HEK293 (cell line): Measurements from ENCODE around the gene TNFSF4.

Experiments used
- CTCF ChIA-PET: fragments of 350-600 bp; formaldehyde crosslinking; extraction: SDS; loops from one replicate; lab custom pipeline; 2021; ENCODE audit warnings: antibody characterized with exemption; lab: Yijun Ruan, JAX
- POLR2A ChIA-PET: fragments of 300-600 bp; formaldehyde crosslinking; extraction: SDS; loops from one replicate; lab custom pipeline; 2020; ENCODE audit warnings: antibody characterized with exemption, inconsistent platforms; lab: Yijun Ruan, JAX
- H3K27ac ChIP-seq: fragments of 200-500 bp; sonication (Bioruptor generic); 2 replicates; pipeline ENCODE4 v1.5.1; 2014; ENCODE audit warnings: low read depth, low read length, control low read depth, inconsistent platforms; ENCODE audit errors: extremely low read depth
- H3K36me3 ChIP-seq, 2 experiments: fragments of 200-500 bp in 1 of 2; sonication (Bioruptor generic) in 1 of 2; 1 replicate in 1 of 2; 2 replicates in 1 of 2; pipeline ENCODE4 v1.5.1; 2014 to 2017; ENCODE audit warnings: inconsistent platforms in 2 of 2, low read length in 2 of 2; ENCODE audit not compliant: control insufficient read depth in 2 of 2, insufficient read depth in 1 of 2
- H3K4me1 ChIP-seq: fragments of 200-500 bp; sonication (Bioruptor generic); 2 replicates; pipeline ENCODE4 v1.5.1; 2014; ENCODE audit warnings: mild to moderate bottlenecking, low read length, inconsistent platforms; ENCODE audit not compliant: control insufficient read depth, insufficient read depth
- H3K4me3 ChIP-seq: 2 replicates; pipeline ENCODE4 v1.5.1; 2011; ENCODE audit warnings: low read depth, mild to moderate bottlenecking, control low read depth, low read length, moderate library complexity
- H3K9me3 ChIP-seq: fragments of 200-500 bp; sonication (Bioruptor generic); 2 replicates; pipeline ENCODE4 v1.5.1; 2014; ENCODE audit warnings: low read depth, low read length, inconsistent platforms; ENCODE audit not compliant: control insufficient read depth, insufficient read depth
- PRDM1 ChIP-seq: fragments of 450-650 bp; formaldehyde crosslinking; IDR thresholded peaks from 2 replicates; pipeline ENCODE4; 2016; ENCODE audit warnings: missing biosample characterization, missing genetic modification characterization
- RBAK ChIP-seq: fragments of 450-650 bp; formaldehyde crosslinking; IDR thresholded peaks from 2 replicates; pipeline ENCODE4 v1.5.1; 2016; ENCODE audit warnings: missing biosample characterization, missing genetic modification characterization
- SCRT1 ChIP-seq: fragments of 450-650 bp; formaldehyde crosslinking; IDR thresholded peaks from 2 replicates; pipeline ENCODE4 v1.5.1; 2016; ENCODE audit warnings: missing biosample characterization, missing genetic modification characterization, borderline replicate concordance
- SCRT2 ChIP-seq: fragments of 450-650 bp; formaldehyde crosslinking; IDR thresholded peaks from 2 replicates; pipeline ENCODE4 v1.5.1; 2016; ENCODE audit warnings: missing biosample characterization, missing genetic modification characterization
- SETDB1 ChIP-seq: IDR thresholded peaks from one replicate; pipeline ENCODE4 v1.6.1; 2017; ENCODE audit warnings: mild to moderate bottlenecking, low read length, moderate library complexity, mixed read lengths; ENCODE audit not compliant: insufficient read length
- TCF7L2 ChIP-seq: IDR thresholded peaks from 2 replicates; pipeline ENCODE4 v1.6.1; 2011; ENCODE audit warnings: low read depth, mild to moderate bottlenecking, inconsistent platforms, low read length, moderate library complexity, borderline replicate concordance
- ZBTB26 ChIP-seq: fragments of 450-650 bp; formaldehyde crosslinking; optimal IDR thresholded peaks from 2 replicates; pipeline ENCODE3; 2016; ENCODE audit warnings: missing biosample characterization, mild to moderate bottlenecking, missing genetic modification characterization
- ZNF10 ChIP-seq: fragments of 450-650 bp; formaldehyde crosslinking; IDR thresholded peaks from 2 replicates; pipeline ENCODE4 v1.5.1; 2017; ENCODE audit warnings: missing biosample characterization, missing genetic modification characterization
- ZNF169 ChIP-seq: fragments of 450-650 bp; formaldehyde crosslinking; IDR thresholded peaks from 2 replicates; pipeline ENCODE4 v1.5.1; 2016; ENCODE audit warnings: missing biosample characterization, missing genetic modification characterization
- ZNF2 ChIP-seq: fragments of 450-650 bp; formaldehyde crosslinking; IDR thresholded peaks from 2 replicates; pipeline ENCODE4 v1.5.1; 2016; ENCODE audit warnings: missing biosample characterization, missing genetic modification characterization
- ZNF202 ChIP-seq: fragments of 450-650 bp; formaldehyde crosslinking; IDR thresholded peaks from 2 replicates; pipeline ENCODE4 v1.5.1; 2016; ENCODE audit warnings: missing biosample characterization, missing genetic modification characterization, borderline replicate concordance
- ZNF223 ChIP-seq: fragments of 450-650 bp; formaldehyde crosslinking; IDR thresholded peaks from 2 replicates; pipeline ENCODE4 v1.5.1; 2016; ENCODE audit warnings: missing biosample characterization, missing genetic modification characterization
- ZNF23 ChIP-seq: fragments of 450-650 bp; formaldehyde crosslinking; IDR thresholded peaks from 2 replicates; pipeline ENCODE4 v1.5.1; 2016; ENCODE audit warnings: missing biosample characterization, missing genetic modification characterization, borderline replicate concordance
- ZNF280D ChIP-seq: fragments of 450-650 bp; formaldehyde crosslinking; IDR thresholded peaks from 2 replicates; pipeline ENCODE4 v1.5.1; 2016; ENCODE audit warnings: missing biosample characterization, missing genetic modification characterization
- ZNF394 ChIP-seq: fragments of 450-650 bp; formaldehyde crosslinking; IDR thresholded peaks from 2 replicates; pipeline ENCODE4 v1.5.1; 2016; ENCODE audit warnings: missing biosample characterization, missing genetic modification characterization, mild to moderate bottlenecking, moderate library complexity, borderline replicate concordance
- ZNF416 ChIP-seq: fragments of 450-650 bp; formaldehyde crosslinking; IDR thresholded peaks from 2 replicates; pipeline ENCODE4 v1.5.1; 2016; ENCODE audit warnings: missing biosample characterization, missing genetic modification characterization
- ZNF473 ChIP-seq: fragments of 450-650 bp; formaldehyde crosslinking; IDR thresholded peaks from 2 replicates; pipeline ENCODE4 v1.5.1; 2017; ENCODE audit warnings: missing biosample characterization, missing genetic modification characterization
- ZNF629 ChIP-seq: fragments of 450-650 bp; formaldehyde crosslinking; IDR thresholded peaks from 2 replicates; pipeline ENCODE4 v1.5.1; 2017; ENCODE audit warnings: missing biosample characterization, missing genetic modification characterization
- TF ChIP-seq, protein P1 (sequence below): fragments of 450-650 bp; formaldehyde crosslinking; IDR thresholded peaks from 2 replicates; pipeline ENCODE4 v1.5.1; 2016; ENCODE audit warnings: missing biosample characterization, missing genetic modification characterization
- TF ChIP-seq, protein P2 (sequence below): fragments of 450-650 bp; formaldehyde crosslinking; IDR thresholded peaks from 2 replicates; pipeline ENCODE4 v1.5.1; 2017; ENCODE audit warnings: missing biosample characterization, missing genetic modification characterization

TNFSF4 gene

DNA sequence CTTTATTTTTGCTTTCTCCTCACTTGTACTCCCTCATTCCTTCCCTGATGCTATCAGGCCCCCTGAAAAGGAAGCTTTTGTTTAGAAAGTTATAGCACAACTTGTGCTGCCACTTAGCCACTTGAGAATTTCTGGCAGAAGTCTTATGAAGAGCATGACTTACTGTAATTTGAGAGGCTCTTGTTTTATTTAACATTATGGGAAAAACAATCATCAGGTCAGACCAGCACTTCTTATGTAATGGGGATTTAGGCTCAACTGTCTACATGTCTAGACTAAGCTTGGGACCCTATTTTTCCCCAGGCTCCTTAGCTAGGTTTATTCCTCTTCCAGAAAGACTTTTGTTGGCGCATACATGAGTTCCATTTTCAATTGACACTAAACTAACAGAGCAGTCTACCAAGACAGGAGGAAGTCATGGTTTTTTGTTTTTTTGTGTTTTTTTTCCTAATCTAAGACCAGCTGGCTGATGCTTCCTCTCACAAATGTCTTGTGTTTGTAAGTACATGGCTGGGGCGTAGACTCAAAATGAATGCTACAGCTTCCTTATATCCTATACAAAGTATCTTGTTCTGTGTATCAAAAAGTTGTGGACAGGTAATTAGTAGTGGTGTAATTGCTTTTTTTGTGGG lies 31.5 kb downstream of the TNFSF4 start (continued):
- TF ChIP-seq ZNF473 (tag by site-specific recombination), result no peak

DNA sequence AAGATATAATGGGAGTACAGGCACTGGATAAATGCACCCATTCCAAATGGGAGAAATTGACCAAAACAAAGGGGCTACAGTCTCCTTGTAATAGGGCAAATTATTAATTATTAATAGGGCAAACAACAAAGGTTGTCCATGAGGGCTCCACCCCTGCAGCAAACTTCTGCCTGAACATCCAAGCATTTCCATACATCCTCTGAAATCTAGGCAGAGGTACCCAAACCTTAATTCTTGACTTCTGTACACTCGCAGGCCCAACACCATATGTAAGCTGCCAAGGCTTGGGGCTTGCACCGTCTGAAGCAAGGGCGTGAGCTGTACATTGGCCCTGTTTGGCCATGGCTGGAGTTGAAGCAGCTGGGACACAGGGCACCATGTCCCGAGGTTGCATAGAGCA lies 33.7 kb downstream of the TNFSF4 start:
- TF ChIP-seq ZNF223, result no peak
- TF ChIP-seq ZNF394 (tag by site-specific recombination), result no peak
- no peak for TF ChIP-seq ZBTB26 (tag by site-specific recombination)
- no peak for TF ChIP-seq ZNF169 (tag by site-specific recombination)
- TF ChIP-seq, protein P1, sequence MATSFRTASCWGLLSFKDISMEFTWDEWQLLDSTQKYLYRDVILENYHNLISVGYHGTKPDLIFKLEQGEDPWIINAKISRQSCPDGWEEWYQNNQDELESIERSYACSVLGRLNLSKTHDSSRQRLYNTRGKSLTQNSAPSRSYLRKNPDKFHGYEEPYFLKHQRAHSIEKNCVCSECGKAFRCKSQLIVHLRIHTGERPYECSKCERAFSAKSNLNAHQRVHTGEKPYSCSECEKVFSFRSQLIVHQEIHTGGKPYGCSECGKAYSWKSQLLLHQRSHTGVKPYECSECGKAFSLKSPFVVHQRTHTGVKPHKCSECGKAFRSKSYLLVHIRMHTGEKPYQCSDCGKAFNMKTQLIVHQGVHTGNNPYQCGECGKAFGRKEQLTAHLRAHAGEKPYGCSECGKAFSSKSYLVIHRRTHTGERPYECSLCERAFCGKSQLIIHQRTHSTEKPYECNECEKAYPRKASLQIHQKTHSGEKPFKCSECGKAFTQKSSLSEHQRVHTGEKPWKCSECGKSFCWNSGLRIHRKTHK (tag by site-specific recombination), result no peak
- peak; percentile 87 for TF ChIP-seq SETDB1
- TF ChIP-seq ZNF416, result no peak
- Histone ChIP-seq H3K4me3 (no peak overlapping the region), H3K9me3 (no peaks in the 10 kb centered on the region; the same call in 1 of the 2 replicates), H3K36me3 (no peaks in the 10 kb centered on the region), H3K4me1 (no peaks in the 10 kb centered on the region), H3K27ac (no peak overlapping the region)
- CTCF ChIA-PET, result no interaction called here
- POLR2A ChIA-PET, result no interaction called here

DNA sequence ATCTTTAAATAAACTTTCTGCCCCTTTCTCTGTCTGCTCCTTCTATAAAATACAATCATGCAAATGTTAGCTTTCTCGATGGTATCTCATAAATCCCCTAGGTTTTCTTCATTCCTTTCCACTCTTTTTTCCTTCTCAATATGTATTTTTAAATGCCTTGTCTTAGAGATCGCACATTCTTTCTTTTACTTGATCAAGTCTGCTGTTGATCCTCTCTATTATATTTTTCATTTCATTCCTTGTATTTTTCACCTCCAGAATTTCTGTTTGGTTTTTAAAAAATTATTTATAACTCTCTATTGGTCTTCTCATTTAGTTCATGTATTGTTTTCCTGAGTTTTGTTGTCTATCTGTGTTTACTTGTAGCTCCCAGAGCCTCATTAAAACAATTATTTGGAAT lies 36.0 kb downstream of the TNFSF4 start:
- Histone ChIP-seq H3K36me3 (no peaks in the 10 kb centered on the region), H3K4me1 (no peaks in the 10 kb centered on the region), H3K27ac (no peak overlapping the region), H3K4me3 (no peak overlapping the region), H3K9me3 (no peaks in the 10 kb centered on the region; the same call in 1 of the 2 replicates)
- CTCF ChIA-PET, result interaction anchor here (0.6 kb wide), 1 partner anchor 684 kb away, joined by 3 read pairs; no protein-coding TSS in a partner anchor
- POLR2A ChIA-PET, result no interaction called here
- TF ChIP-seq SETDB1 (peak; percentile 56), ZBTB26 (tag by site-specific recombination) (no peak), ZNF629 (tag by site-specific recombination) (no peak), PRDM1 (no peak)

DNA sequence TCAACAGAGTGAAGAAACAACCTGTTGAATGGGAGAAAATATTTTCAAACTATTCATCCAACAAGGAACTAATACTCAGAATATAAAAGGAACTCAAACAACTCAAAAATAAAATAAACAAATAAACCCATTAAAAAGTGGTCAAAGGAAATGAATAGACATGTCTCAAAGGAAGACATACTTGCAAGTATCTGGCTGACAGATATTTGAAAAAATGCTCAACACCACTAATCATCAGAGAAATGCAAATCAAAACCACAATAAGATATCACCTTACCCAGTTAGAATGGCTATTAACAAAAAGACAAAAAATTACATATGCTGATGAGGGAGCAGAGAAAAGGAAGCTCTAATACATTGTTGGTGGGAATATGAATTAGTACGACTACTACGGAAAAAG lies 38.2 kb downstream of the TNFSF4 start:
- Histone ChIP-seq H3K36me3 (no peaks in the 10 kb centered on the region), H3K27ac (no peak overlapping the region), H3K4me1 (no peaks in the 10 kb centered on the region), H3K9me3 (no peaks in the 10 kb centered on the region; the same call in 1 of the 2 replicates), H3K4me3 (no peak overlapping the region)
- CTCF ChIA-PET, result interaction anchor here (0.6 to 1.1 kb wide), 2 partner anchors 430 to 657 kb away, joined by 3 read pairs; no protein-coding TSS in a partner anchor
- POLR2A ChIA-PET, result no interaction called here
- TF ChIP-seq ZNF2, result no peak
- TF ChIP-seq SCRT1, result 0 out of 2 replicates have a peak, but pooled peaks have one; percentile 45
- no peak for TF ChIP-seq TCF7L2
- no peak for TF ChIP-seq ZNF10 (tag by site-specific recombination)
- TF ChIP-seq ZNF23 (tag by site-specific recombination), result no peak
- TF ChIP-seq, protein P2, sequence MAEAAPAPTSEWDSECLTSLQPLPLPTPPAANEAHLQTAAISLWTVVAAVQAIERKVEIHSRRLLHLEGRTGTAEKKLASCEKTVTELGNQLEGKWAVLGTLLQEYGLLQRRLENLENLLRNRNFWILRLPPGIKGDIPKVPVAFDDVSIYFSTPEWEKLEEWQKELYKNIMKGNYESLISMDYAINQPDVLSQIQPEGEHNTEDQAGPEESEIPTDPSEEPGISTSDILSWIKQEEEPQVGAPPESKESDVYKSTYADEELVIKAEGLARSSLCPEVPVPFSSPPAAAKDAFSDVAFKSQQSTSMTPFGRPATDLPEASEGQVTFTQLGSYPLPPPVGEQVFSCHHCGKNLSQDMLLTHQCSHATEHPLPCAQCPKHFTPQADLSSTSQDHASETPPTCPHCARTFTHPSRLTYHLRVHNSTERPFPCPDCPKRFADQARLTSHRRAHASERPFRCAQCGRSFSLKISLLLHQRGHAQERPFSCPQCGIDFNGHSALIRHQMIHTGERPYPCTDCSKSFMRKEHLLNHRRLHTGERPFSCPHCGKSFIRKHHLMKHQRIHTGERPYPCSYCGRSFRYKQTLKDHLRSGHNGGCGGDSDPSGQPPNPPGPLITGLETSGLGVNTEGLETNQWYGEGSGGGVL (tag by site-specific recombination), result no peak
- no peak for TF ChIP-seq ZNF202 (tag by site-specific recombination)
- peak; percentile 69 for TF ChIP-seq SCRT2 (tag by site-specific recombination)
- TF ChIP-seq RBAK (tag by site-specific recombination), result no peak
- TF ChIP-seq ZNF280D (tag by site-specific recombination), result no peak
